B cell (primary cell): ENCODE measurements around the gene INPP4A. TPM values are rescaled to one million over a fixed set of nuclear protein-coding genes. Genes with fewer than 3 reads are reported as not detected.

Experiments
- ATAC-seq: fragments of 200-7000 bp; cut with Tn5 transposase; one replicate; pipeline ENCODE4 v1.10.0; 2021; ENCODE audit warnings: low read depth, mild to moderate bottlenecking, moderate number of reproducible peaks, moderate library complexity
- CTCF ChIA-PET: fragments of 350-600 bp; sonication (Branson Sonifier 250); formaldehyde crosslinking; loops from one replicate; lab custom pipeline; 2021; ENCODE audit warnings: antibody characterized with exemption, inconsistent platforms; lab: Charles Lee
- POLR2A ChIA-PET: fragments of 350-600 bp; sonication (Branson Sonifier 250); formaldehyde crosslinking; loops from one replicate; lab custom pipeline; 2021; ENCODE audit warnings: antibody characterized with exemption; lab: Charles Lee
- DNase-seq: peaks from one replicate; pipeline ENCODE4 v3.0.0; 2013
- H2AFZ ChIP-seq: 2 replicates; pipeline ENCODE4 v1.6.1; 2012; ENCODE audit warnings: mild to moderate bottlenecking, low read depth, low read length; ENCODE audit not compliant: insufficient read depth, poor library complexity, severe bottlenecking
- H3K27ac ChIP-seq, 2 donors: 1 replicate in 1 of 2; 2 replicates in 1 of 2; pipeline ENCODE4 v1.5.1; 2012 to 2013; ENCODE audit warnings: low read length in 2 of 2, mild to moderate bottlenecking in 2 of 2, moderate library complexity in 1 of 2
- H3K27me3 ChIP-seq, 4 experiments: fragments of 200-600 bp in 1 of 4; sonication (generic) in 1 of 4; replicated peaks in 1 of 4; 1 replicate in 2 of 4; 2 replicates in 2 of 4; pipeline versions ENCODE4 v1.6.1 to v1.7.0; 2013 to 2016; ENCODE audit warnings: low read length in 3 of 4, mild to moderate bottlenecking in 2 of 4, mixed read lengths in 1 of 4, moderate library complexity in 1 of 4; ENCODE audit not compliant: insufficient read depth in 4 of 4, control insufficient read depth in 3 of 4; ENCODE audit errors: control extremely low read depth in 1 of 4
- H3K36me3 ChIP-seq, 2 experiments: replicated peaks in 1 of 2; 1 replicate in 1 of 2; 2 replicates in 1 of 2; pipeline versions ENCODE4 v1.6.1 to v1.7.1; 2013; ENCODE audit warnings: low read length in 1 of 2; ENCODE audit not compliant: insufficient read depth in 2 of 2, control insufficient read depth in 1 of 2; ENCODE audit errors: control extremely low read depth in 1 of 2, extremely low read depth in 1 of 2
- H3K4me1 ChIP-seq, 2 donors: fragments of 200-600 bp in 1 of 2; sonication (generic) in 1 of 2; 1 replicate in 1 of 2; 2 replicates in 1 of 2; pipeline versions ENCODE4 v1.5.1 to v1.6.1; 2013 to 2017; ENCODE audit warnings: low read length in 2 of 2; ENCODE audit not compliant: control insufficient read depth in 2 of 2, insufficient read depth in 2 of 2
- H3K4me2 ChIP-seq: replicated peaks from 2 replicates; pipeline ENCODE3; 2012; ENCODE audit warnings: mild to moderate bottlenecking, low read depth, low read length; ENCODE audit not compliant: poor library complexity, severe bottlenecking
- H3K4me3 ChIP-seq, 5 experiments: fragments of 200-600 bp in 1 of 5; sonication (generic) in 1 of 5; 1 replicate in 3 of 5; 2 replicates in 2 of 5; pipeline versions ENCODE4 v1.5.1 to v1.7.0; 2011 to 2016; ENCODE audit warnings: low read length in 4 of 5, mild to moderate bottlenecking in 4 of 5, low read depth in 2 of 5, control low read depth in 1 of 5, moderate library complexity in 1 of 5; ENCODE audit not compliant: insufficient read depth in 1 of 5; ENCODE audit errors: control extremely low read depth in 1 of 5, extremely low read depth in 1 of 5
- H3K79me2 ChIP-seq: fragments of 200-600 bp; sonication (generic); one replicate; pipeline ENCODE4 v1.6.0; 2016; ENCODE audit warnings: low read length; ENCODE audit not compliant: control insufficient read depth, insufficient read depth
- H3K9ac ChIP-seq: fragments of 200-600 bp; sonication (generic); 2 replicates; pipeline ENCODE4 v1.6.1; 2017; ENCODE audit warnings: mild to moderate bottlenecking, low read length, moderate library complexity
- H3K9me3 ChIP-seq, 3 donors: one replicate each; pipeline versions ENCODE4 v1.6.1 to v1.7.1; 2013; ENCODE audit warnings: low read length in 2 of 3; ENCODE audit not compliant: control insufficient read depth in 2 of 3, insufficient read depth in 1 of 3; ENCODE audit errors: control extremely low read depth in 1 of 3
- H4K20me1 ChIP-seq: 2 replicates; pipeline ENCODE4 v1.6.0; 2012; ENCODE audit warnings: mild to moderate bottlenecking, low read length; ENCODE audit not compliant: insufficient read depth, control insufficient read depth, poor library complexity, severe bottlenecking
- H3K27ac Mint-ChIP-seq: one replicate; pipeline ENCODE4 v1.8.0; 2021; ENCODE audit warnings: mixed read lengths
- H3K27me3 Mint-ChIP-seq: one replicate; pipeline ENCODE4 v1.8.0; 2021; ENCODE audit warnings: mixed read lengths
- H3K4me1 Mint-ChIP-seq: one replicate; pipeline ENCODE4 v1.8.0; 2021; ENCODE audit warnings: mixed read lengths
- H3K4me3 Mint-ChIP-seq: one replicate; pipeline ENCODE4 v1.8.0; 2021; ENCODE audit warnings: mixed read lengths
- H3K9me3 Mint-ChIP-seq: one replicate; pipeline ENCODE4 v1.8.0; 2022; ENCODE audit warnings: mixed read lengths; ENCODE audit not compliant: insufficient read depth
- EZH2 ChIP-seq: IDR thresholded peaks from 2 replicates; pipeline ENCODE4 v1.6.1; 2012; ENCODE audit warnings: borderline replicate concordance, low read depth, mild to moderate bottlenecking, moderate library complexity, low read length; ENCODE audit not compliant: insufficient read depth, poor library complexity, severe bottlenecking
- WGBS: methylation state at CpG from one replicate; pipeline ENCODE4 v1.1.5; 2013; ENCODE audit warnings: missing lambda C conversion rate; ENCODE audit not compliant: insufficient coverage; 5-methylcytosine and 5-hydroxymethylcytosine counted together
- intact Hi-C: fragments of 100-400 bp; cut with micrococcal nuclease; formaldehyde crosslinking; loops from one replicate; pipeline ENCODE4 v1.10.0; 2022
- polyA plus RNA-seq: library from polyadenylated mRNA; depleted of rRNA; stranded (reverse); fragments of >200 nt; gene quantifications from 2 replicates; pipeline ENCODE4 v1.2.3, GENCODE V29; 2012
- total RNA-seq, 2 donors: library from RNA; stranded (reverse); fragments of 120-200 nt in 1 of 2; gene quantifications; 1 replicate in 1 of 2; 2 replicates in 1 of 2; pipeline versions ENCODE4 v1.2.3 to v1.2.4, GENCODE V29; 2013 to 2022
- TF ChIP-seq, protein P1 (sequence below): fragments of 200-600 bp; IDR thresholded peaks from one replicate; pipeline ENCODE4 v1.8.0; 2022; ENCODE audit warnings: antibody characterized with exemption, mild to moderate bottlenecking

Gene INPP4A
- total and polyA plus RNA-seq, 2 donors (not counting 1 experiment from before 2014, with no cell fraction given) = 10.7 to 22.5 TPM

DNA sequence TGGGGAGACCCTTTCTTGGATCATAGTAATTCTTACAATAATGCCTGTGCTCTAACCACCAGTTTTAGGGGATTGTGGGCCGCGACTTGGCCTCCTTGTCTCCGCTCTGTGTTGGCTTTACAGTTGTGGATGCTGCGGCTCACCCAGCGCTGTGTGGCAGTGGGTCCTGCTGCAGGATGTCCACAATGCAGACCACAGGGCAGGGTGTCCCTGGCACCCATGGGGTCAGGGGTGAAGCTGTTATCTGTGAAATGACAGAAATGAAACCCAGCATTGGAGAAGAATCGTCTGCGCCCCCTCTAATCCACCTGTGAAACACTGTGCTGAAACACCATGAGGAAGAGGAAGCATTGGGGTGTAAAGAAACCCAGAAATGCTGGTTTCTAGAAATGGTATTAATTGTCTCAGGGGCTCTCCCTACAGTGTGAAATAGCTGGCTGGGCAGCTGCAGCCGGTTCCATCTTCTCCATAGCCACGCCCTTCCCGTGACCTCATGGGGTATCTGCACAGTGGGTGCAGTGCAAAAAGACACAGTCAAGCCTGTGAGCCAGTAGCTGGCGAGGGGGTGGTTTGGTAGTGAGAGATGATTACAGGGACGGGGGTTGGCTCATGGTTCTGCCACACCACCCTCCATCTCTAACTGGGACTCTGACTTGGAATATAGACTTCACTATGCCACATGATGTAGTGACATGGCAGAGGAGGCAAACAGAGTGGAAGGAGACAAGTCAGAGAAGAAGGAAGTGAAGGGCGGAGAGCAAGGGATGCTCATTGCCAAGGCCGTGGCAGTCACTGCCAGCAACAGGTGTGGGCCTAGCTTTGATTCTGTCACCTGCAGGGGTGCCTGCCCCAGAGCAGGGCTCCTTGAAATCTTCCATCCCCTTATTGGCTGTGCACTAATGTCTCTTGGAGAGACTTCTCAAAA, 16.2 kb downstream of the INPP4A start:
- Histone ChIP-seq H3K27ac (peak overlapping the region; percentile 34 to 60), H4K20me1 (peaks cover 14% of the 10 kb centered on the region), H3K4me1 (peaks cover 58 to 73% of the 10 kb centered on the region in 2 donors), H3K36me3 (no peaks in the 10 kb centered on the region), H3K79me2 (peaks cover 47% of the 10 kb centered on the region), H2AFZ (no peak overlapping the region), H3K9me3 (peaks cover 0 to 25% (median 0%) of the 10 kb centered on the region in 3 donors), H3K4me2 (peak overlapping the region; percentile 62), H3K4me3 (peak overlapping the region in 1 of 5 experiments; percentile 24), H3K27me3 (no peaks in the 10 kb centered on the region), H3K9ac (no peak overlapping the region)
- ChIA-PET CTCF (no interaction called here), POLR2A (no interaction called here)
- Mint-ChIP-seq H3K9me3 (no peaks in the 10 kb centered on the region), H3K27me3 (no peaks in the 10 kb centered on the region), H3K4me1 (peaks cover 68% of the 10 kb centered on the region), H3K27ac (peak overlapping the region; percentile 89), H3K4me3 (peak overlapping the region; percentile 70)
- TF ChIP-seq, protein P1, sequence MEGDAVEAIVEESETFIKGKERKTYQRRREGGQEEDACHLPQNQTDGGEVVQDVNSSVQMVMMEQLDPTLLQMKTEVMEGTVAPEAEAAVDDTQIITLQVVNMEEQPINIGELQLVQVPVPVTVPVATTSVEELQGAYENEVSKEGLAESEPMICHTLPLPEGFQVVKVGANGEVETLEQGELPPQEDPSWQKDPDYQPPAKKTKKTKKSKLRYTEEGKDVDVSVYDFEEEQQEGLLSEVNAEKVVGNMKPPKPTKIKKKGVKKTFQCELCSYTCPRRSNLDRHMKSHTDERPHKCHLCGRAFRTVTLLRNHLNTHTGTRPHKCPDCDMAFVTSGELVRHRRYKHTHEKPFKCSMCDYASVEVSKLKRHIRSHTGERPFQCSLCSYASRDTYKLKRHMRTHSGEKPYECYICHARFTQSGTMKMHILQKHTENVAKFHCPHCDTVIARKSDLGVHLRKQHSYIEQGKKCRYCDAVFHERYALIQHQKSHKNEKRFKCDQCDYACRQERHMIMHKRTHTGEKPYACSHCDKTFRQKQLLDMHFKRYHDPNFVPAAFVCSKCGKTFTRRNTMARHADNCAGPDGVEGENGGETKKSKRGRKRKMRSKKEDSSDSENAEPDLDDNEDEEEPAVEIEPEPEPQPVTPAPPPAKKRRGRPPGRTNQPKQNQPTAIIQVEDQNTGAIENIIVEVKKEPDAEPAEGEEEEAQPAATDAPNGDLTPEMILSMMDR = no peak
- TF ChIP-seq EZH2 = no peak
- DNase-seq = peak; percentile 84
- intact Hi-C loops = loop anchor here (2.0 to 5.0 kb wide), 2 partner anchors 16 to 49 kb away; partner anchors contain the start of gene INPP4A
- ATAC-seq = peak; percentile 73
- WGBS = 63% methylated on average over 7 of the region's 14 CpGs

DNA sequence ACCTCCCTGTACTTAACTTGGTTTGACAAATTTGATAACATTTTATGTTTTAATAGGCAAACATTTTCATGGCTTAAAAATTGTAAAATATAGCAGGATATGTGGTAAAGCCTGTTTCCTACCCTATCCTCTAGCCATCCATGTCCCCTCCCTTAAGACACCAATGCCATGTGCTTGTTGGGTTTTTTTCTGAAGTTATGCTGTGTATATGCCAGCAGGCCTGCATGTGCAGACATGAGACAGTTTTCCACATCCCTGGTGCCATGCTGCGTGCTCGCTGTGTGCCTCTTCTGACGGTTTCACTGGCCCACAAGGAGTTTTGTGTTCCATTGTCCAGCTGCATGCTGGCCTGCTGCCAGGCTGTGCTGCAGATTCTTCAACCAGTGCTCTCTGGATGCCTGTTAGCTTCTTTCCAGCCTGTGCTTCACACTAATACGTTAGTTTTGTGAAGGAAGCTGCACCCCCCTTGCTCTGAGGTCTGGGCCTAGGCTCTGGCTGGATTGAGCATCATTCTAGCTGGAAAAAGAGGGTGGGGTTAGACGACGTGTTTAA, 16.9 kb downstream of the INPP4A start:
- peak overlapping the region; percentile 62 for H3K4me2 ChIP-seq
- H3K27ac ChIP-seq = peak overlapping the region; percentile 20 to 60
- H3K79me2 ChIP-seq = peaks cover 43% of the 10 kb centered on the region
- no peak overlapping the region for H3K9ac ChIP-seq
- peaks cover 63 to 76% of the 10 kb centered on the region in 2 donors for H3K4me1 ChIP-seq
- H4K20me1 ChIP-seq = peaks cover 14% of the 10 kb centered on the region
- CTCF ChIA-PET = no interaction called here
- no peak for DNase-seq
- H2AFZ ChIP-seq = no peak overlapping the region
- H3K36me3 ChIP-seq = no peaks in the 10 kb centered on the region
- Mint-ChIP-seq H3K27me3 (no peaks in the 10 kb centered on the region), H3K4me1 (peaks cover 69% of the 10 kb centered on the region), H3K9me3 (no peaks in the 10 kb centered on the region), H3K27ac (peak overlapping the region; percentile 89), H3K4me3 (no peak overlapping the region)
- peaks cover 0 to 26% (median 0%) of the 10 kb centered on the region in 3 donors for H3K9me3 ChIP-seq
- WGBS = 60% methylated on average over 4 of the region's 6 CpGs
- intact Hi-C loops = loop anchor here (2.0 to 5.0 kb wide), 2 partner anchors 17 to 49 kb away; partner anchors contain the start of gene INPP4A
- no peaks in the 10 kb centered on the region for H3K27me3 ChIP-seq
- POLR2A ChIA-PET = no interaction called here
- no peak overlapping the region for H3K4me3 ChIP-seq
- no peak for ATAC-seq
- TF ChIP-seq EZH2 = no peak
- TF ChIP-seq, protein P1 = no peak
